Activated T-helper 1 cell treated with Interleukin-2 at 50 U/mL for 16 hours (primary cell): ENCODE results near the gene TXNRD1.
"Not testable (repeated sequence)": the region's sequence is repeated elsewhere in the genome, so short reads cannot be mapped to it uniquely, and the experiment has no call there.

Experiments used
- DNase-seq: peaks from one replicate; pipeline ENCODE4 v3.0.0-alpha.2; 2020; ENCODE audit warnings: low read depth

The TXNRD1 gene

DNA sequence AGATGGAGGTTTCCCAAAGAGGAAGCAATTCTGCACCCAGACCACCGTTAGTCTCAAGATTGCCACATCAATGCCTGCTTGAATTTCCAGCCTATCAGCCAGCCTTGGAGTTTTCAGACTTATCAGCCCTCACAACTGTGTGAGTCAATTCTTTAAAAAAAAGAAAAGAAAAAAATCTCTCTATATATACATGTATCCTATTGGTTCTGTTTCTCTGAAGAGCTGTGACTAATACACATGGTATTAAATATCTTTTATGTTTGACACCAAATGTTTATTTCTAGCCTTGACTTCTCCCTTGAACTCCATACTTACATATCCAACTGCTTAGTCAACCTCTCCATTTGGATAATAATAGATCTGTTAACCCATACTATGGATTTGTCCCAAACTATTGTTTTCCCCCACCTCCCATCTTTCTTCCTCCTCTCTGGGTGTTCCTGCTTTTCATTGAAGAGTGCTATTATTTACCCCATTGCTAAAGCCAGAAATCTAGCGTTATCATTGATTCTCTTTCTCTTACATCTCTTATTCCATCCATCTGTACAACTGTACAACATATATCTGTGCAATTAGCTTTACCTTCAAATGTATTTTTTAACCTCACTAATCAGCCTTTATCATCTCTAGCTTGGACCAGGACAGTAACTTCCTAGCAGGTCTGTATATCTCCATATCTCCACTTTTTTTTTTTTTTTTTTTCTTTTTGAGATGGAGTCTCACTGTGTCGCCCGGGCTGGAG lies 65.3 kb downstream of the TXNRD1 start:
- no peak for DNase-seq

GRCh38 chr12:104281636-104282035 lies 66.1 kb downstream of the TXNRD1 start:
- DNase-seq = no peak

GRCh38 chr12:104282109-104282508 lies 66.5 kb downstream of the TXNRD1 start:
- DNase-seq = no peak

GRCh38 chr12:104285740-104286515 lies 70.3 kb downstream of the TXNRD1 start:
- DNase-seq = no peak

- DNase-seq = peak; percentile 81
Measured at GRCh38 chr12:104286516-104287482, 71.2 kb downstream of the TXNRD1 start.

DNA sequence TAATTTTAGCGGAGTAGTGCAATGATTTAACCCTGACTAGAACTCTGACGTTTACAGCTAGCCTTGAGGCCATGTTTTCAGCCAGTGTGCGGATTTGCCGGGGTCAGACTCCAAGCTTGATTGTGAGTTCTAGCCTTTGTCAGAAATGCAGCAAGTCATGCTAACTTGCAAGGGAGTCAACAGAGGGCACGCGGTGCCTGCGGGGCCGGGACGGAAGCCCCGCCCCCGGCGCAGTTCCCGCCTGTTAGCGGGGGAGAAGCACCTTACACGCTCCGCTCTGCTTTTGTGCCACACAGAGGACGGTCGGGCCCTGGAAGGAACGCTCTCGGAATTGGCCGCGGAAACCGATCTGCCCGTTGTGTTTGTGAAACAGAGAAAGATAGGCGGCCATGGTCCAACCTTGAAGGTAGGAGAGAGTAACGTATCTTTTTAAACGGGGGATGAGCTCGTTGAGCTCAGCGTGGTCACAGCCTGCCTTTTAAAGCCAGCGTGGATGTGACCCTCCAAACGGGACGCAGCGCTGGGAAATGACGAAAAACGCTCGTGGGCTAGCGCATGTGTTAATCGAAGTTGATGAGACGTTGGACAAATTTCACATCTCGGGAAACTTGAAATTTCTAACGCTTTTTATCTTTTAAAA lies 73.2 kb downstream of the TXNRD1 start:
- DNase-seq = peak; percentile 78

DNA sequence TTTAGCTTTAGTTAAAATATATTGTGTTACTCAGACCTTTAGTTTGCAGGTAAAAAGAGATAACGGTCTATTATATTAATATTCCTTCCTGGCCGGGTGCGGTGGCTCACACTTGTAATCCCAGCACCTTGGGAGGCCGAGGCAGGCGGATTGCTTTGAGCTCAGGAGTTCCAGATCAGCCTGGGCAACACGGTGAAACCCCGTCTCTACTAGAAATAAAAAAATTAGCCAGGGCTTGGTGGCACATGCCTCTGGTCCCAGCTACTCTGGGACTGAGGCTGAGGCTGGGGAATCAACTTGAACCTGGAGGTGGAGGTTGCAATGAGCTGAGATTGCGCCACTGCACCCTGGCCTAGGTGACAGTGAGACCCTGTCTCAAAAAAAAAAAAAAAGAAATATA lies 74.7 kb downstream of the TXNRD1 start:
- DNase-seq = no peak

DNA sequence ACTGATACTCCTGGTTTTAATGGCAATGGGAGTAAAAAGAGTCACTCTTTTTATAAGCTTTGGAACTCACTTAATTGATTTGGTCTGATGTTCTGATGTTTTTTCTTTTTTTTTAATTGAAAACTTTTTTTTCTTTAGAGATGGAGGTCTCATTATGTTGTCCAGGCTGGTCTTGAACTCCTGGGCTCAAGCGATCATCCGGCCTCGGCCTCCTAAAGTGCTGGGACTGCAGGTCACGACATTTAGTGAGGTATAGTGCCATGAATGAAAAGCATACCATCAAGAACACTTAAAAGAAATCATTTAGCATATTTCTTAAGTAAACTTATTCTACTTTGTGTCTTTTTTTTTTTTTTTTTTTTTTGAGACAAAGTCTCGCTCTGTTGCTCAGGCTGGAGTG lies 75.3 kb downstream of the TXNRD1 start:
- no peak for DNase-seq

- no peak for DNase-seq
Measured at GRCh38 chr12:104291867-104292524, 76.4 kb downstream of the TXNRD1 start.

DNA sequence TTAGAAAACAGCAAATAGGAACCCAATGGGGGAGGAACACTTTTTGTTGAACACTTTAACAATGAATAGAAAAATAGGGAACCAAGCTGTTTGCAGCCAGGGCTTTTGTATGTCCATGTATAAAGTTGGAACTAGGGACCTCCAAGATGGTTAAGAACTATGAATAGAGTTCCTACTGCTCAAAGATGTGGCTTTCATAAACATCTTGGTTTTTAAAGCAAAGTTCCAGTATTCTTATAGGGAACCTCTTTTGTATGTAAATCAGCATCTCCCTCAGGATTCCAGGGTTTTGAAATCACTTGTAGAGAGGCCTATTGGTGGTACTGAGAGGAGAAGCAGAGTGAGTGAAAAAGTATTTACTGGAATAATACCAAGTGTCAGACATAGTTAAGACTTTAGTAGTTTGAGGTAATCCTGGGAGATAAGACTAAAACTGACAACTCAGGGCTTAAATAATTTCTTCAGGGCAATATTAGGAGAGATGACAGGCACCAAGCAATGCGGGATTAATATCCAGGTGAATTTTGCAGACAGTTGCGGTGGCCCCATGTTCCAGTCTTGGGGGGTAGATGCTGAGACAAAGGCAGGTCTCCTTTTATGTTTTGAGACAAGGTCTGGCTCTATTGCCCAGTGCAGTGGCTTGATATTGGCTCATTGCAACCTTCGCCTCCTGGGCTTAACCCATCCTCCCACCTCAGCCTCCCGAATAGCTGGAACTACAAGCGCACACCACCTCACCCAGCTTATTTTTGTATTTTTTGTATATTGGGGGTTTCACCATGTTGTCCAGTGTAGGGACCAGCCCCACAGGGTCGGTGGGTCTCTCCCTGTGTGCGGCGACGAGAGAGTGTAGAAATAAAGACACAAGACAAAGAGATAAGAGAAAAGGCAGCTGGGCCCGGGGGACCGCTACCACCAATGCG lies 77.6 kb downstream of the TXNRD1 start:
- DNase-seq = no peak

GRCh38 chr12:104294158-104294859 lies 78.7 kb downstream of the TXNRD1 start:
- DNase-seq = not testable (repeated sequence)

DNA sequence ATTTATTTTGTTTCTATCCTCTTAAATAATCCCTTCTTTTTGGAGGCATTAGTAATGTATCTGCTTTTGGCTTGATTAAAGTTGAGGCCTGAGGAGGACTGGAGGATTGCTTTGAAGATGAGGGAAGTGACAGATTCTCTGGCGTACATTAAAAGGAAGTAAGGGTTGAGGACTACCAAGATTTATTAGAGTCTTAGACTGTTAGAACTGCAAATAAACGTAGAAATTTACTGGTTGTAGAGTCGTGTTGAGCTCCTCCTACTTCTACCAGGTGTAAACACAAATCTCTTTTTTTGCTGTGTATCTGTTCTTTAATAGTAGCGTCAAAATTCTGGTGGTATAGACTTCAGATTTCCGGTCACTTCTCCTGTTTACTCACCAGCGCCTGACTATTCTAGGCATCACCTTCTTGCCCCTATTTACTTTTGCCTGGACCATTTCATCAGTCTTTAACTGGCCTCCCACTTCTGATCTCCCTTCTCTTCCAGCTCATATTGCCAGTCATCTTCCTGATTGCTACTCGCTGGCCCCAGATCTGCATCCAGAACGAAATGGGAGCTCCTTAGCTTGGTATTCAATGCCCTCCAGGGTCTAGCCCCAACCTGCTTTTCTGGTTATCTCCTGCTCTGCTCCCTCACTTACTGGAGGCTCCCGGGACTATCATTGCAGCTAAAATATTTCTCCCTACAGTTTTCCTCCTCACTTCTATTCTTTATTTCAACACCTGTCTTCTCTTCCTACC lies 79.5 kb downstream of the TXNRD1 start:
- no peak for DNase-seq

- no peak for DNase-seq
Measured at GRCh38 chr12:104295954-104296353, 80.4 kb downstream of the TXNRD1 start.

DNA sequence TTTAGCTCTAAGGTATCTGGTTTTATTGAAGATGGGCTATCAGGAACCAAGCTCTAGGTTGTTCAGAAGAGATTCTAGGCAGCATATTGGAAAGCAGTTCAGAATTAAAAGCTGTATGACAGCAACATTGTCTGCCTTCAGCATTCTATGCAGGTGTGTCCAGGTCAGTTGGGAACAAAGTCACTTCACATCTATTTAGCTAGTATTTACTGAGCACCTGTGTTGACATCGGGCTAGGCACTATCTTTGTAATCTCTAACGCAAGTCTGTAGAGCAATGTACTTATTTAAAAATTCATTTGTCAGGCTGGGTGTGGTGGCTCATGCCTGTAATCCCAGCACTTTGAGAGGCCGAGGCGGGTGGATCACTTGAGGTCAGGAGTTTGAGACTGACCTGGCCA lies 81.1 kb downstream of the TXNRD1 start:
- no peak for DNase-seq

GRCh38 chr12:104297477-104298113 lies 82.0 kb downstream of the TXNRD1 start:
- DNase-seq = no peak

DNA sequence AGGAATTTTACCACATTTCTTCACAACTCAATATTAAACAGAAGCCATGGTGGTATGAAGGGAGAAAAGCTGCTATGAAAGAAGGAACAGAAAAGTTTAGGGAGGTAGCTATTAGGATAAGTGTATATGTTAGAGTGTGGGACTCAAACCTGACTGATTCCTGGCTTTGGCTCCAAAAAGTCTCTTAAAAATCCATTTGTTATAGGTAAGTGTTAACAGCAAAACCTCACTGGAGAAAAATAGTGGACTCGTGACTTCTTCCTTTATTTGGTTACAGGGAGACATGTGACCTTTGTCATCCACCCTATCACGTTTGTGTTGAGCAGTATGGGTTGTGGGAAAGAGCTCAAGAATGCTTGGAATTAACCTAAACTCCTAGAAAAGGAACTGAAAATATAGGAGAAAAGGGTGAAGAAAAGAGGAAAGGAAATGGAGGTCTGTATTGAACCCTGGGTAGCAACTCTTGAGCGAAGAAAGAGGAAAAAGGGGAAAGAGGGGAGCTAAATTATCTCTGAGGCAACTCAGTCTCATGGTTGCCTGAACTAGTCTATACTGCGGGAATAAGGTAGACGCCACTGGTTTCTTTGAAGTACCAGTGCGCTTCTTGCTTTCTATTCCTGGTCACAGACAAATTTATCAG lies 84.4 kb downstream of the TXNRD1 start:
- DNase-seq = no peak

DNA sequence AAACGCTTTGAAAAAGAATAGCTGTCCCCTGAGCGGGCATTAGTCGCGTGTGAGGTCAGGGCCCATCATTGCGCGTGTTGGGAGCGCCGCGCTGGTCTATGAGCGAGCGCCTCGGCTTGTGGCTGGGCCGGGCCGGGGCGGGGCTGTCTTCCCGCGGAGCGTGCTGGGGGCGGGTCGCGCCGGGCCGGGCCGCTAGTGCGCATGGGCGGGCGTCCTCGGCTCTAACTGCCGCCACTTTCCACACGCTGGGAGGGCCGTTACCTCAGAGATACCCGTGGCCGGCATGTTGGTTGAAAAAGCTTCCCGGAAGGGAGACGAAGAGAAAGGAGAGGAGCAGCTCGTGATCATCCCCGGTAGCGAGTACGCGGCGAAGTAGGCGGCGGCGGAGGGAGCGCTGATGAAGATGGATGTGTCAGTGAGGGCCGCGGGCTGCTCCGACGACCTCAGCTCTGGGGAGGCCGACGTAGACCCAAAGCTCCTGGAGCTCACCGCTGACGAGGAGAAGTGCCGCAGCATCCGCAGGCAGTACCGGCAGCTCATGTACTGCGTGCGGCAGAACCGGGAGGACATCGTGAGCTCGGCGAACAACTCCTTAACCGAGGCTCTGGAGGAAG lies 88.1 kb downstream of the TXNRD1 start, which contains the start of gene EID3:
EID3 (plus strand) TSS at position 202 of the 614 bp plus-strand sequence; CDS start at position 398, 196 bp downstream.
- peak; percentile 88 for DNase-seq
